GM19395 (cell line): ENCODE data around the gene TDRD9.

Experiments used
- ATAC-seq: cut with Tn5 transposase; IDR thresholded peaks from one replicate; pipeline ENCODE4 v1.9.1; 2021; ENCODE audit warnings: mild to moderate bottlenecking, moderate library complexity; ENCODE audit not compliant: unreplicated experiment

The TDRD9 gene

GRCh38 chr14:104087505-104087904 is 159.2 kb downstream of the TDRD9 start:
- no peak for ATAC-seq

GRCh38 chr14:104087981-104088850 is 160.0 kb downstream of the TDRD9 start:
- no peak for ATAC-seq

- ATAC-seq, result no peak
Observed at GRCh38 chr14:104090071-104090748, 162.0 kb downstream of the TDRD9 start.

GRCh38 chr14:104091061-104091926 is 163.0 kb downstream of the TDRD9 start:
- ATAC-seq, result no peak

- no peak for ATAC-seq
Observed at GRCh38 chr14:104091927-104092771, 163.9 kb downstream of the TDRD9 start.

GRCh38 chr14:104092931-104093365 is 164.7 kb downstream of the TDRD9 start:
- ATAC-seq, result no peak

GRCh38 chr14:104093366-104094055 is 165.3 kb downstream of the TDRD9 start:
- no peak for ATAC-seq

GRCh38 chr14:104094056-104094708 is 165.9 kb downstream of the TDRD9 start:
- ATAC-seq, result no peak

- no peak for ATAC-seq
Observed at GRCh38 chr14:104094709-104095425, 166.6 kb downstream of the TDRD9 start.

- ATAC-seq, result no peak
Observed at GRCh38 chr14:104095426-104096310, 167.4 kb downstream of the TDRD9 start.

- ATAC-seq, result no peak
Observed at GRCh38 chr14:104096318-104096717, 168.1 kb downstream of the TDRD9 start.

- no peak for ATAC-seq
Observed at GRCh38 chr14:104096751-104097700, 168.8 kb downstream of the TDRD9 start.

- ATAC-seq, result no peak
Observed at GRCh38 chr14:104098272-104099095, 170.2 kb downstream of the TDRD9 start.

- no peak for ATAC-seq
Observed at GRCh38 chr14:104099096-104100041, 171.1 kb downstream of the TDRD9 start.
